ENCODE data around the gene PRKACG.
"Not testable (repeated sequence)": the region's sequence is repeated elsewhere in the genome, so short reads cannot be mapped to it uniquely, and the experiment has no call there.

The PRKACG gene

DNA sequence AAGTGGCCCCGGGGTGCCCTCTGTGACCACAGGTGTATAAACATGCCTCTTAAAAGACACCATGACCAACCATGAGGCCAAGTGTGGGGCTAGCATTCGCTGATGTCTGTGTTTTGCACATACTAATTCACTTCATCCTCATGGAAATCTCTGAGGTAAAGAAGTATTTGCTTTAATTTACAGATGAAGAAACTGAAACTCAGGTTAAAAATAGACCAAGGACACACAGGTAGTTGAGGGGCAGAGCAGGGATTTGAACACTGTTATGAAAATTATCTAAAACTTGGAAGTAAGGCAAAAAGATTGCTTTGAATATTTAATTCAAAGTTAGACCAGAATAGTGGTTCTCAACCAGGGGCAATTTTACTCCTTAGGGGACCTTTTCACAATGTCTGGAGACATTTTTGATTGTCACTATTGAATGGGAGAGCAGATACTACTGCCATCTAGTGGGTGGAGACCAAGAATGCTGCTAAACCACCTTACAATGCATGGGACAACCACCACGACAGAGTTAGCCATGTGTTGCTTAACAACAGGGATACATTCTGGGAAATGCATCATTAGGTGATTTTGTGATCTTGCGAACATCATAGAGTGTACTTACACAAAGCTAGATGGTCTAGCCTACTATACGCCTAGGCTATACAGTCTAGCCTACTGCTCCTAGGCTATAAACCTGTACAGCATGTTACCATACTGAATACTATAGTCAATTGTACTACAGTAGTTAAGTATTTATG, 13.6 kb upstream of the PRKACG start:
- peak in 1 of 2 experiments; percentile 16 for DNase-seq (ENCODE audit: low read depth in 2 of 2)

DNA sequence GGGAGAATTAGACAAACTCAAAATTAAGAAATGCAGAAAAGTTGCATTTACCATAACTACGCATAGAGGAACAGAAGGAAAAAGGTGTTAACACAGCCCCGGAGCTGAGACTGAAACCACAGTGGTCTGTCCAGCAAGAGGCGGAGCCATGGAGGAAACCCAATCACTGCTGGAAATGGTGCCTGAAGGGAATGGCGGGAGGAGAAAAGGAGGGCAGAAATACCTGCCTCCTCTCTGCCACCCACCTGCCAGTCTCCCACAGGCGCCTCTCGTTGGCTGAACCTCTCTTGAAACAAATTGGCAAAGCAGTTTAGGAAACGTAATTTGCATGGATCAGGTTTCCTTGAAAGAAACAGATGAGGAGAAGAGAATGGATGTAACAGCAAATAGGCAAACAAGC, 9.7 kb upstream of the PRKACG start:
- no peak for DNase-seq (ENCODE audit: low read depth in 2 of 2)

- no peak for DNase-seq (ENCODE audit: low read depth in 2 of 2)
These were observed 6.6 kb upstream of the PRKACG start for GRCh38 chr9:69020301-69021145.

DNA sequence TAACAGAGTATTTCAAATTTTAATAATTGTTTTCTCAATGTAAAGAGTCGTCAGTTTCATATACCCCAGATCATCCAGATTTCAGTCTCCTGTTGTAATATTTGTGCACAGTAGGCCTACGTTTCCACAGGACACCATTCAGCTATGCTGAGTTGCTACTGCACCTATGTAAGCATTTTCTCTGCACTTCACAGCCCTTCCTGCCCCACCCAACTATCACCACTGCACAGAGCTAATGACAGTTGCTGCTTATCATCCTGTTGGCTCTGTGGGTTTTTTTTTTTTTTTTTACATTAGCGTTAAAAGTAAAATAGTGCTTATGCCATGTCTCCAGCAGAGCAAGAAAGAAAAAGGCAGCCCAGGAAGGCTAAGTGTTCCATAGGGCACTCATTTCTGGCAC, 5.9 kb upstream of the PRKACG start:
- no peak for DNase-seq (ENCODE audit: low read depth in 2 of 2)

- no peak for DNase-seq (ENCODE audit: low read depth in 2 of 2)
These were observed 4.8 kb upstream of the PRKACG start for GRCh38 chr9:69018737-69019136.

GRCh38 chr9:69016191-69017096, 2.5 kb upstream of the PRKACG start:
- no peak for DNase-seq (ENCODE audit: low read depth in 2 of 2)

DNA sequence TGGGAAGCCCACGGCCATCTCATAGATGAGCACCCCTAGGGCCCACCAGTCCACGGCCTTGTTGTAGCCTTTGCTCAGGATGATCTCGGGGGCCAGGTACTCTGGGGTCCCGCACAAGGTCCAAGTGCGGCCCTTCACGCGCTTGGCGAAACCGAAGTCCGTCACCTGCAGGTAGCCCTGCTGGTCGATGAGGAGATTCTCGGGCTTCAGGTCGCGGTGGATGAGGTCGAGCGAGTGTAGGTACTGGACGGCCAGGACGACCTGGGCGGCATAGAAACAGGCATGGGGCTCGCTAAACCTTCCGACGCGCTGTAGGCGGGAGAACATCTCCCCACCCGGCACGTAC, 558 bp downstream of the PRKACG start:
- no peak for DNase-seq (ENCODE audit: low read depth in 2 of 2)

GRCh38 chr9:69012696-69013381, 1.1 kb downstream of the PRKACG start:
- no peak for DNase-seq (ENCODE audit: low read depth in 2 of 2)

DNA sequence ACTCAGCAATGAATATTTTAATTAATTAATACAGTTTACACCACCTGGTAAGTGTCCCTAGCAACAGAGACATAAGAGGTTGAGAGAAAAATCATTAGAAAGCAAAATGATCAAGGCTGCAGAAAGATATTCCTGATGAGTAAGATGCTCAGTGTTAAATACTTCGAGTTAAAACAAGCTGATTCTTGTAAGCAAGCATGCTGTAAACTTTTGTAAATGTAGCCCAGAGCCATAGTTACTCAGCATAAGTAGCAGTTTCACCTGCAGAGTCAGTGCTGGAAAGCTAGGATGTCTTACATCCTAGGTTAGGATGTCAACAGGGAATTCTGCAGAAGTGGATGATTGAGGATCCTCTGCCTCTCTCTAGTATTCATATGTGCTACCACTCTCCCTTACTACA, 4.2 kb downstream of the PRKACG start:
- DNase-seq (ENCODE audit: low read depth in 2 of 2): no peak

- DNase-seq (ENCODE audit: low read depth in 2 of 2): no peak
These were observed 9.1 kb downstream of the PRKACG start for GRCh38 chr9:69004836-69005235.

GRCh38 chr9:69003051-69003450, 10.9 kb downstream of the PRKACG start:
- no peak for DNase-seq (ENCODE audit: low read depth in 2 of 2)

DNA sequence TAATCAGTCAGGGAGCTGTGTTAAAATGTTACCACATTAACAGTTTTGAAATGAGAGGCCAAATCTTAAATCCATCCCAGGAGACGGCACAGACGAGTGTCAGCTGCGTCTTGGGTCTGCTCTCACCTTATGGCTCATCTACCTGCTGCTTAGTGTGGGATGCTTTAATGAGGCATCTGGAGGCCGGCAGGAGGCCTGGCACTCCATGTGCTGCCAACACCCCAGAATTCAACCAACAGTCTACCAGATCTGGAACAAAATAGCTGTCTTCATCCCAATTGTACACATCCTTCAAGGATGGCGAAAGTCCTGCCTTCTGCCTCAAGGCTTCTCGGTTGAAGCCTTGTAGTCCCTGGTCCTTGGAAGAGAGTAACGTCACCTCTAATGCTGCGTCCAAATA, 12.0 kb downstream of the PRKACG start:
- no peak for DNase-seq (ENCODE audit: low read depth in 2 of 2)

DNA sequence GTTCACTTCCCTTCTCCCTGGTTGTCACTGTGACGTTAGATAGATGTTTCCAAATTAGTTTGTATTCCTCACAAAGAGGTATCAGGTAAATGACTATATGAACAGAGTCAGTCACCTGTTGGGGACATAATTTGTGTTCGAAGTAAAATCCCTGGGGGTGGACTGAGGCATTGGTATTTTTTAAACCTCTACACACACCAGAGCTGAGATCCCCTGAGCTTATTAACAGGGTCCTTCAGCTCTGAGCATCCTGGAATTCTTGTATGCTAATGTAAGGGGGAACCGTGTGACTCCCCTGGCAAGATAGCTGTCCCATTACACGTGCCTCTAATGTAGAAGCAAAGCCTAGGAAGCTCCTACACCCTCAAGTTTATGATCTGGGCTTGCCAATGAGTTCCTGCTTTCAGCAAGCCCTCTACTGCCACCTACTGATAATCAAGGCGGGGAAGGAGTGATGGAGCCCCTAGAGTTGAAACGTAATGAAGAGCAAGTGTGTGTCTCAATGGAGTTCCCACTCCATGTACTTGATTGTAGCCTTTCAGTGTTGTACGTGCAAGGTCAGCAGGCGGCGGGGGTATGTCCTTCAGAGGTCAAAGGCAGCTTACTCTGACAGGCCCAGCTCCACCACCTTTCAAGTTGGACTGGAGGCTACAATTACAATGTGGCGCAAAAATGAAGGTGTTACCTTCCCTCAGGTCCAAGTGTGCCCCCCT, 14.4 kb downstream of the PRKACG start:
- DNase-seq (ENCODE audit: low read depth in 2 of 2): peak; percentile 39 to 43

DNA sequence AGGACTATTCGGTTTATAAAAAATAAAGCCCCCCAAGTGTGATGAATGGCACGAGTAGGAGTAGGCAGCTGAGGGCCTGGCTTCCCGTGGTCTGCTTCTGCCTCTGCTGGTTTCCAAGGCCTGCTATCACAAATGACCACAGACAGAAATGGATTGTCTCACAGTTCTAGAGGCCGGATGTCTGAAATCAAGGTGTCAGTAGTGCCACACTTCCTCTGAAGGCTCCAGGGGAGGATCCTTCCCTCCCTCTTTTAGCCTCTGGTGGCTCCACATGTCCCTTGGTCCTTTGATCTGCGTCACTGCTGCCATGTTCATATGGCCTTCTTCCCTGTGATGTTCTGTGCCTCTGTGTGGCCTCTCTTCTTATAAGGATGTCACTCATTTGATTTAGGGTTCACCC, 15.1 kb downstream of the PRKACG start:
- no peak for DNase-seq (ENCODE audit: low read depth in 2 of 2)

- DNase-seq (ENCODE audit: low read depth in 2 of 2): no peak
These were observed 15.5 kb downstream of the PRKACG start for GRCh38 chr9:68998385-68998784.

GRCh38 chr9:68997666-68998065, 16.2 kb downstream of the PRKACG start:
- DNase-seq (ENCODE audit: low read depth in 2 of 2): no peak

- DNase-seq (ENCODE audit: low read depth in 2 of 2): no peak
These were observed 17.5 kb downstream of the PRKACG start for GRCh38 chr9:68996462-68996861.

DNA sequence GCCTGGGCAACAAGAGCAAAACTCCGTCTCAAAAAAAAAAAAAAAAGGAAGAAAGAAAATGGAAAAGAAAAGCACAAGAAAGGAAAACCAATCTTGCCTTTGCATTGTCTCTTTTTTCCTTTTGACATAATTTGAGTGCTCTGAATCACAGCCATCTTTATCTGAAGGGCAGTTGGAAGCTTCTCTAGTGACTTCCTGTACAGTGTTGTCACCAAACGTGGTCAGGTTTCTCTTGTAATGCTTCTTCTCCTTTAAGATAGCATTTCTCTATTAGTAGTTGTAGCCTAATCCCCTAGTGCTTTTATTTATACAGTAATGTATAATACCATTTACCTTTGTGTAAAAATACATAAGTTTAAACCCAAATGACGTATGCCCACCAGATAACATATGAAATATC, 18.1 kb downstream of the PRKACG start:
- DNase-seq (ENCODE audit: low read depth in 2 of 2): no peak

DNA sequence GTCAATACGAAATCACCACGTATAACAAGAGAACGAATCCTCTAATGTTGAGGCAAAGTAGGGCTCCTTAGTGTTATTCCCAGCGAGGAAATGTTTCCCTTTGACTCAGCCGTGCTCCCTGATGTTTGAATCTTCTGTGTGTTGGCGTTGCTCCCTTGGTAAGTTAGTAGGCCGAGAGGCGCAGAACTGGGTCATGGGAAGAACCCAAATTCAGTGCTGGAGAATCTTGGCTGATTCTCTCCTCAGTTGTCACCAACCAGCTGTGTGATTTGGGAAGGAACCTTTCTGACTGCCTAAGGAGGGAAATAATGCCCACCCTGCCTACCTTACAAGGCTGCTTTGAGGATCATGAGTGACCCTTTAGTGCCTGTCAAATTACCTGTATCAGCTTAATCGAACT, 22.5 kb downstream of the PRKACG start:
- DNase-seq (ENCODE audit: low read depth in 2 of 2): no peak

DNA sequence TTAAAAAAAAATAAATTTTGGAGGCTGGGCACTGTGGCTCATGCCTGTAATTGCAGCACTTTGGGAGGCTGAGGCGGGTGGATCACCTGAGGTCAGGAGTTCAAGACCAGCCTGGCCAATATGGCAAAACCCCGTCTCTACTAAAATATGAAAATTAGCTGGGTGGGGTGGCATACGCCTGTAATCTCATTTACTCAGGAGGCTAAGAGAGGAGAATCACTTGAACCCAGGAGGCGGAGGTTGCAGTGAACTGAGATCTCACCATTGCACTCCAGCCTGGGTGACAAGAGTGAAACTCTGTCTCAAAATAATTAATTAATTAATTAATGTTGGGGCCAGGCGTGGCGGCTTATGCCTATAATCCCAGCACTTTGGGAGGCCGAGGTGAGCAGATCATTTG, 27.0 kb downstream of the PRKACG start:
- not testable (repeated sequence) for DNase-seq (ENCODE audit: low read depth in 2 of 2)

Data from stimulated activated CD4-positive, alpha-beta T cell treated with anti-CD3 and anti-CD28 coated beads, Interleukin-12 subunit alpha, Interleukin-12 subunit beta, amount 100 ng/mL, for 24 hours (primary cell).